HFFc6 (cell line): Measurements from ENCODE around the gene GULP1. TPM values are rescaled to one million over a fixed set of nuclear protein-coding genes. Genes with fewer than 3 reads are reported as not detected.
"Not testable (repeated sequence)": the region's sequence is repeated elsewhere in the genome, so short reads cannot be mapped to it uniquely, and the experiment has no call there.

Experiments used
- DNase-seq: peaks from one replicate; pipeline ENCODE4 v3.0.0-alpha.2; 2018
- H3K27ac Mint-ChIP-seq: 2 replicates; pipeline ENCODE4 v1.8.0; 2020; ENCODE audit warnings: mild to moderate bottlenecking, mixed read lengths
- H3K27me3 Mint-ChIP-seq: 2 replicates; pipeline ENCODE4 v1.8.0; 2021; ENCODE audit warnings: mild to moderate bottlenecking, moderate library complexity, mixed read lengths; ENCODE audit not compliant: insufficient read depth
- H3K36me3 Mint-ChIP-seq: 2 replicates; pipeline ENCODE4 v1.8.0; 2021; ENCODE audit warnings: low read depth, mixed read lengths
- H3K4me1 Mint-ChIP-seq: 2 replicates; pipeline ENCODE4 v1.8.0; 2020; ENCODE audit warnings: low read depth, mixed read lengths
- H3K4me3 Mint-ChIP-seq: 2 replicates; pipeline ENCODE4 v1.8.0; 2020; ENCODE audit warnings: mild to moderate bottlenecking, moderate library complexity, mixed read lengths
- H3K9me3 Mint-ChIP-seq: 2 replicates; pipeline ENCODE4 v1.8.0; 2020; ENCODE audit warnings: mild to moderate bottlenecking, mixed read lengths
- CTCF ChIP-seq: fragments of 200-600 bp; sonication (generic); IDR thresholded peaks from 2 replicates; pipeline ENCODE4 v1.5.0; 2021; ENCODE audit warnings: antibody characterized with exemption, mild to moderate bottlenecking
- total RNA-seq, 6 experiments: library from RNA; stranded (reverse); fragmentation: NEBNext Ultra II Directional; extraction: Animal tissue kit (Norgen Biotek cat#: 25700); gene quantifications; 2 replicates in 1 of 6; 3 replicates in 5 of 6; pipeline ENCODE4 v1.2.3, GENCODE V29; 2021

GULP1 gene
- total RNA-seq, 6 experiments from 2014 or later, result 33.3 to 76.1 (median 63.9) TPM

- no peak for TF ChIP-seq CTCF
- DNase-seq, result peak; percentile 62
- Mint-ChIP-seq H3K27me3 (no peaks in the 10 kb centered on the region; the same call in 1 of the 2 replicates), H3K4me3 (no peak overlapping the region), H3K9me3 (peaks cover 2% of the 10 kb centered on the region; the same call in 1 of the 2 replicates), H3K4me1 (peaks cover 38% of the 10 kb centered on the region), H3K36me3 (peaks cover 12% of the 10 kb centered on the region; the same call in 1 of the 2 replicates), H3K27ac (no peak overlapping the region)
Measured at GRCh38 chr2:188600536-188601210, 309.0 kb downstream of the GULP1 start.

GRCh38 chr2:188601391-188601790 is 309.7 kb downstream of the GULP1 start:
- DNase-seq, result no peak
- TF ChIP-seq CTCF, result no peak
- Mint-ChIP-seq H3K9me3 (peaks cover 6% of the 10 kb centered on the region; the same call in 1 of the 2 replicates), H3K4me3 (no peak overlapping the region), H3K4me1 (peaks cover 34% of the 10 kb centered on the region), H3K36me3 (peaks cover 11% of the 10 kb centered on the region; the same call in 1 of the 2 replicates), H3K27ac (no peak overlapping the region), H3K27me3 (no peaks in the 10 kb centered on the region; the same call in 1 of the 2 replicates)

- Mint-ChIP-seq H3K4me1 (peaks cover 34% of the 10 kb centered on the region), H3K27me3 (no peaks in the 10 kb centered on the region; the same call in 1 of the 2 replicates), H3K4me3 (no peak overlapping the region), H3K9me3 (peaks cover 6% of the 10 kb centered on the region; the same call in 1 of the 2 replicates), H3K27ac (no peak overlapping the region), H3K36me3 (peaks cover 10% of the 10 kb centered on the region; the same call in 1 of the 2 replicates)
- TF ChIP-seq CTCF, result no peak
- DNase-seq, result no peak
Measured at GRCh38 chr2:188601927-188602326, 310.3 kb downstream of the GULP1 start.

- H3K9me3 Mint-ChIP-seq, result peaks cover 6% of the 10 kb centered on the region; the same call in 1 of the 2 replicates
- no peaks in the 10 kb centered on the region; the same call in 1 of the 2 replicates for H3K27me3 Mint-ChIP-seq
- TF ChIP-seq CTCF, result no peak
- no peak overlapping the region for H3K27ac Mint-ChIP-seq
- H3K36me3 Mint-ChIP-seq, result peaks cover 5% of the 10 kb centered on the region; the same call in 1 of the 2 replicates
- no peak overlapping the region for H3K4me3 Mint-ChIP-seq
- DNase-seq, result no peak
- H3K4me1 Mint-ChIP-seq, result peaks cover 40% of the 10 kb centered on the region
Measured at GRCh38 chr2:188604579-188604978, 312.9 kb downstream of the GULP1 start.

GRCh38 chr2:188605609-188606584 is 314.2 kb downstream of the GULP1 start:
- not testable (repeated sequence) for DNase-seq, H3K4me3 Mint-ChIP-seq, H3K36me3 Mint-ChIP-seq, H3K27me3 Mint-ChIP-seq, H3K9me3 Mint-ChIP-seq, H3K27ac Mint-ChIP-seq
- H3K4me1 Mint-ChIP-seq, result peaks cover 40% of the 10 kb centered on the region

GRCh38 chr2:188606596-188606995 is 314.9 kb downstream of the GULP1 start:
- peaks cover 39% of the 10 kb centered on the region for H3K4me1 Mint-ChIP-seq
- H3K36me3 Mint-ChIP-seq, H3K27me3 Mint-ChIP-seq, H3K4me3 Mint-ChIP-seq, H3K9me3 Mint-ChIP-seq, H3K27ac Mint-ChIP-seq, DNase-seq: not testable (repeated sequence)
